GM19455 (cell line): ENCODE data around the gene SLC26A11.
"Not testable (repeated sequence)": the region's sequence is repeated elsewhere in the genome, so short reads cannot be mapped to it uniquely, and the experiment has no call there.

Experiments used
- ATAC-seq: cut with Tn5 transposase; IDR thresholded peaks from one replicate; pipeline ENCODE4 v1.9.1; 2021; ENCODE audit not compliant: unreplicated experiment

Gene SLC26A11

GRCh38 chr17:80237386-80237785 is 17.2 kb downstream of the SLC26A11 start:
- ATAC-seq: no peak

GRCh38 chr17:80242505-80242904 is 22.3 kb downstream of the SLC26A11 start:
- ATAC-seq: no peak

GRCh38 chr17:80243526-80244433 is 23.6 kb downstream of the SLC26A11 start:
- ATAC-seq: no peak

GRCh38 chr17:80244448-80244847 is 24.2 kb downstream of the SLC26A11 start:
- not testable (repeated sequence) for ATAC-seq

GRCh38 chr17:80244871-80245509 is 24.8 kb downstream of the SLC26A11 start:
- no peak for ATAC-seq

- no peak for ATAC-seq
These were observed 25.5 kb downstream of the SLC26A11 start for GRCh38 chr17:80245566-80246265.

GRCh38 chr17:80246266-80246681 is 26.0 kb downstream of the SLC26A11 start:
- no peak for ATAC-seq

GRCh38 chr17:80246726-80247125 is 26.5 kb downstream of the SLC26A11 start:
- ATAC-seq: no peak

GRCh38 chr17:80247561-80247960 is 27.3 kb downstream of the SLC26A11 start:
- no peak for ATAC-seq

GRCh38 chr17:80248001-80248893 is 28.0 kb downstream of the SLC26A11 start:
- ATAC-seq: no peak

- ATAC-seq: no peak
These were observed 28.9 kb downstream of the SLC26A11 start for GRCh38 chr17:80248894-80249710.

- no peak for ATAC-seq
These were observed 31.7 kb downstream of the SLC26A11 start for GRCh38 chr17:80251966-80252365.

- ATAC-seq: no peak
These were observed 32.6 kb downstream of the SLC26A11 start for GRCh38 chr17:80252871-80253270.

- no peak for ATAC-seq
These were observed 33.6 kb downstream of the SLC26A11 start for GRCh38 chr17:80253631-80254395.

- ATAC-seq: no peak
These were observed 34.4 kb downstream of the SLC26A11 start for GRCh38 chr17:80254396-80255251.

- no peak for ATAC-seq
These were observed 35.8 kb downstream of the SLC26A11 start for GRCh38 chr17:80256034-80256350.

- no peak for ATAC-seq
These were observed 37.5 kb downstream of the SLC26A11 start for GRCh38 chr17:80257716-80258213.

- ATAC-seq: not testable (repeated sequence)
These were observed 38.1 kb downstream of the SLC26A11 start for GRCh38 chr17:80258296-80258695.
